ENCODE results near the gene MASP2. TPM values are rescaled to one million over a fixed set of nuclear protein-coding genes. Genes with fewer than 3 reads are reported as not detected.
"Not testable (repeated sequence)": the region's sequence is repeated elsewhere in the genome, so short reads cannot be mapped to it uniquely, and the experiment has no call there.

The MASP2 gene
- total RNA-seq, 2 experiments from 2014 or later: not detected

DNA sequence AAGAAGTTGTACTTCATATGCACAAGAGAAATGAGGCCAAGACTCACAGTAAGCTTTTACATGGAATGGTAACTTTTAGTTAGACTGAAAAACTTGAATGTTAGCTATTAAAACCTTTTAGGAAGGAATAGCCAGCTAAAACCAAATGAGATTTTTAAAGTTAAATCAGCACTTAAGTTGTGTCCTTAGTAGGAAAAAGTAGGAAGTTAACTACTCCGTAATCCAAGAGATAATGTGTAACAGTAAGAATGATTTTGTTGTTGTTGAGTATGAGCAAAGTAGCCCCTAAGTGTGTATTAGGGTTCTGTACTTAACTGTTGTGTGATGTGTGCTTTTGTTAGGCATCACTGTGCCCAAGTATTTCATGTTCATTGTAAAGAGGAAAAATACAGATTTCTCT lies 21.4 kb downstream of the MASP2 start:
- no peak for TF ChIP-seq CTCF (IDR thresholded peaks at IDR 0.05)
- intact Hi-C loops (cut with micrococcal nuclease): no loop called here
- Mint-ChIP-seq H3K27ac (peak overlapping the region; percentile 75), H3K4me3 (no peak overlapping the region), H3K27me3 (no peaks in the 10 kb centered on the region), H3K4me1 (ENCODE audit: low read depth) (peaks cover 18% of the 10 kb centered on the region), H3K9me3 (no peaks in the 10 kb centered on the region), H3K36me3 (ENCODE audit: low read depth) (peaks cover 43% of the 10 kb centered on the region)
- ATAC-seq (no peak), DNase-seq (no peak)
- ChIA-PET POLR2A (interaction anchor here (1.2 to 1.5 kb wide), 3 partner anchors 10 to 27 kb away, joined by 3 to 5 read pairs (median 3); no protein-coding TSS in a partner anchor), CTCF (interaction anchor here (2.4 kb wide), 1 partner anchor 11 kb away, joined by 21 read pairs; no protein-coding TSS in a partner anchor)

DNA sequence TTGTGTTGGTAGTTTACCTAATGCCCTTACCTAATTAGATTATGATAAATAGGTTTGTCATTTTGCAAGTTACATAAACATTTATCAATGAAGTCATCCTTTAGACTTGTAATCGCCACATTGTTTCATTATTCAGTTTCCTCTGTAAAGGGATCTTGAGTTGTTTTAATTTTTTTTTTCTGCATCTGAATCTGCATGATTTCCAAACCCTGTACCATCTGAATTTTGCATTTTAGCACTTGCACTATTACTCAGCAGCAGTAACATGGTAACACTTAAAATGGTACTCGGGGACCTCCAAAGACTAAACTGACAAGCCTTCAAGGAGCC lies 22.2 kb downstream of the MASP2 start:
- ChIA-PET POLR2A (interaction anchor here (0.8 to 1.5 kb wide), 4 partner anchors 11 to 28 kb away, joined by 3 to 5 read pairs (median 3); no protein-coding TSS in a partner anchor), CTCF (interaction anchor here (2.4 kb wide), 1 partner anchor 12 kb away, joined by 21 read pairs; no protein-coding TSS in a partner anchor)
- Mint-ChIP-seq H3K4me3 (no peak overlapping the region), H3K9me3 (no peaks in the 10 kb centered on the region), H3K27ac (peak overlapping the region; percentile 76), H3K36me3 (ENCODE audit: low read depth) (peaks cover 48% of the 10 kb centered on the region), H3K4me1 (ENCODE audit: low read depth) (peaks cover 18% of the 10 kb centered on the region), H3K27me3 (no peaks in the 10 kb centered on the region)
- DNase-seq: no peak
- ATAC-seq: peak; percentile 24
- intact Hi-C loops (cut with micrococcal nuclease): no loop called here
- no peak for TF ChIP-seq CTCF (IDR thresholded peaks at IDR 0.05)

DNA sequence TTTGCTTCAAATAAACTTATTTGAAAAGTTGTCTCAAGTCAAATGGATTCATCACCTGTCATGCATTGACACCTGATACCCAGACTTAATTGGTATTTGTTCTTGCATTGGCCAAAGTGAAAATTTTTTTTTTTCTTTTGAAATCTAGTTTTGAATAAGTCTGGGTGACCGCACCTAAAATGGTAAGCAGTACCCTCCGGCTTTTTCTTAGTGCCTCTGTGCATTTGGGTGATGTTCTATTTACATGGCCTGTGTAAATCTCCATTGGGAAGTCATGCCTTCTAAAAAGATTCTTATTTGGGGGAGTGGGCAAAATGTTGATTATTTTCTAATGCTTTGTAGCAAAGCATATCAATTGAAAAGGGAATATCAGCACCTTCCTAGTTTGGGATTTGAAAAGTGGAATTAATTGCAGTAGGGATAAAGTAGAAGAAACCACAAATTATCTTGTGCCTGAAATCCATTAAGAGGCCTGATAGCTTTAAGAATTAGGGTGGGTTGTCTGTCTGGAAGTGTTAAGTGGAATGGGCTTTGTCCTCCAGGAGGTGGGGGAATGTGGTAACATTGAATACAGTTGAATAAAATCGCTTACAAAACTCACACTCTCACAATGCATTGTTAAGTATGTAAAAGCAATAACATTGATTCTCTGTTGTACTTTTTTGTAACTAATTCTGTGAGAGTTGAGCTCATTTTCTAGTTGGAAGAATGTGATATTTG lies 22.7 kb downstream of the MASP2 start:
- peaks cover 18% of the 10 kb centered on the region for H3K4me1 Mint-ChIP-seq (ENCODE audit: low read depth)
- no peak for DNase-seq
- no peak for ATAC-seq
- H3K9me3 Mint-ChIP-seq: no peaks in the 10 kb centered on the region
- H3K36me3 Mint-ChIP-seq (ENCODE audit: low read depth): peaks cover 50% of the 10 kb centered on the region
- H3K27ac Mint-ChIP-seq: peak overlapping the region; percentile 76
- H3K4me3 Mint-ChIP-seq: no peak overlapping the region
- intact Hi-C loops (cut with micrococcal nuclease): no loop called here
- no peak for TF ChIP-seq CTCF (IDR thresholded peaks at IDR 0.05)
- CTCF ChIA-PET: interaction anchor here (2.4 kb wide), 1 partner anchor 13 kb away, joined by 21 read pairs; no protein-coding TSS in a partner anchor
- POLR2A ChIA-PET: interaction anchor here (0.7 to 1.5 kb wide), 5 partner anchors 11 to 28 kb away, joined by 3 to 5 read pairs (median 3); partner anchors contain the start of gene TARDBP
- no peaks in the 10 kb centered on the region for H3K27me3 Mint-ChIP-seq

- ChIA-PET POLR2A (no interaction called here), CTCF (interaction anchor here (2.8 kb wide), 1 partner anchor 14 kb away, joined by 21 read pairs; no protein-coding TSS in a partner anchor)
- Mint-ChIP-seq H3K27me3 (no peaks in the 10 kb centered on the region), H3K36me3 (ENCODE audit: low read depth) (peaks cover 60% of the 10 kb centered on the region), H3K9me3 (no peaks in the 10 kb centered on the region), H3K4me3 (no peak overlapping the region), H3K4me1 (ENCODE audit: low read depth) (peaks cover 22% of the 10 kb centered on the region), H3K27ac (peak overlapping the region; percentile 8)
- no peak for TF ChIP-seq CTCF (IDR thresholded peaks at IDR 0.05)
- intact Hi-C loops (cut with micrococcal nuclease): no loop called here
- DNase-seq: no peak
- no peak for ATAC-seq
Observed at GRCh38 chr1:11023201-11023600, 23.8 kb downstream of the MASP2 start.

DNA sequence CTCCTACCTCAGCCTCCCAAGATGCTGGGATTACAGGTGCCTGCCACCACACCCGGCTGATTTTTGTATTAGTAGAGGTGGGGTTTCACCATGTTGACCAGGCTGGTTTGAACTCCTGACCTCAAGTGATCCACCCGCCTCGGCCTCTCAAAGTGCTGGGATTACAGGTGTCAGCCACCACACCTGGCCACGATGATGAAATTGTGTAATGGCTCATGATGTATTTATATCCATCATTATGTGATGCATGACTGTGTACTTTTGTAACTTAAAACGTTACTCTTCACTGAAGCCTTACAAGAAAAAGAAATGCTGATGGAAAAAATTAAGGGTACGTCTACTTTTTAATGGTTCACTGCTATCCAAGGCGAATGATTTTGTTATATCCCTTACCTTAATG lies 27.1 kb downstream of the MASP2 start:
- CTCF ChIA-PET: no interaction called here
- H3K4me1 Mint-ChIP-seq (ENCODE audit: low read depth): peaks cover 27% of the 10 kb centered on the region
- peak overlapping the region; percentile 20 for H3K27ac Mint-ChIP-seq

GRCh38 chr1:11019358-11019757 lies 27.7 kb downstream of the MASP2 start:
- ATAC-seq; H3K27me3 Mint-ChIP-seq; POLR2A ChIA-PET; H3K27ac Mint-ChIP-seq; intact Hi-C loops (cut with micrococcal nuclease); CTCF ChIA-PET; H3K9me3 Mint-ChIP-seq; DNase-seq; H3K4me3 Mint-ChIP-seq: not testable (repeated sequence)
- Mint-ChIP-seq H3K4me1 (ENCODE audit: low read depth) (peaks cover 28% of the 10 kb centered on the region), H3K36me3 (ENCODE audit: low read depth) (peaks cover 64% of the 10 kb centered on the region)

More for the DNA sequence above, 27.1 kb downstream of the MASP2 start:
- Mint-ChIP-seq H3K36me3 (ENCODE audit: low read depth) (peaks cover 64% of the 10 kb centered on the region), H3K27me3 (no peaks in the 10 kb centered on the region), H3K9me3 (no peaks in the 10 kb centered on the region), H3K4me3 (no peak overlapping the region)
- intact Hi-C loops (cut with micrococcal nuclease): no loop called here
- TF ChIP-seq CTCF (IDR thresholded peaks at IDR 0.05): no peak
- DNase-seq: no peak
- POLR2A ChIA-PET: no interaction called here
- ATAC-seq: no peak
